K562 (cell line): Measurements from ENCODE around the gene ADM2. TPM values are rescaled to one million over a fixed set of nuclear protein-coding genes. Genes with fewer than 3 reads are reported as not detected.
A peak's percentile ranks its signal among the peaks of the same experiment; 100 is the strongest.

Experiments used
- BRF1 ChIP-seq: IDR thresholded peaks from 3 replicates; pipeline ENCODE4 v1.6.1; 2011; ENCODE audit warnings: borderline replicate concordance, mild to moderate bottlenecking; ENCODE audit not compliant: insufficient read length; ENCODE audit errors: extremely low read depth
- EZH2 ChIP-seq: IDR thresholded peaks from 2 replicates; pipeline ENCODE4 v1.6.1; 2012; ENCODE audit warnings: low read depth, mild to moderate bottlenecking, inconsistent platforms, low read length, borderline replicate concordance
- FOXA1 ChIP-seq: fragments of 450-650 bp; IDR thresholded peaks from 2 replicates; pipeline ENCODE4 v1.6.1; 2016; ENCODE audit warnings: mild to moderate bottlenecking, borderline replicate concordance
- FOXK2 ChIP-seq, 2 experiments: fragments of 450-650 bp; IDR thresholded peaks in 1 of 2; conservative IDR thresholded peaks in 1 of 2; 2 replicates each; pipeline ENCODE4 v1.6.1; 2016; ENCODE audit warnings: low read depth in 2 of 2, mild to moderate bottlenecking in 1 of 2
- KDM5B ChIP-seq: fragments of 200-600 bp; sonication (generic); IDR thresholded peaks from 2 replicates; pipeline ENCODE4 v1.6.1; 2012; ENCODE audit warnings: low read depth, mild to moderate bottlenecking, moderate library complexity, low read length, control low read depth, inconsistent platforms; ENCODE audit not compliant: insufficient replicate concordance
- NBN ChIP-seq: fragments of 450-650 bp; IDR thresholded peaks from 2 replicates; pipeline ENCODE4 v1.6.1; 2016; ENCODE audit warnings: low read depth, mild to moderate bottlenecking
- NCOA6 ChIP-seq: fragments of 450-650 bp; IDR thresholded peaks from 2 replicates; pipeline ENCODE4 v1.6.1; 2017; ENCODE audit warnings: mild to moderate bottlenecking
- NFE2 ChIP-seq: IDR thresholded peaks from 2 replicates; pipeline ENCODE4 v1.6.1; 2014; ENCODE audit warnings: antibody characterized with exemption, low read depth
- PHB2 ChIP-seq: fragments of 450-650 bp; IDR thresholded peaks from 2 replicates; pipeline ENCODE4 v1.6.1; 2017; ENCODE audit warnings: low read depth
- SIX5 ChIP-seq, 2 experiments: IDR thresholded peaks; 2 replicates each; pipeline ENCODE4 v1.6.1; 2011; ENCODE audit warnings: low read length in 2 of 2, borderline replicate concordance in 1 of 2, low read depth in 1 of 2, mild to moderate bottlenecking in 1 of 2, moderate library complexity in 1 of 2; ENCODE audit not compliant: insufficient read depth in 1 of 2
- SREBF1 ChIP-seq: fragments of 150-350 bp; IDR thresholded peaks from 2 replicates; pipeline ENCODE4 v1.6.1; 2014; ENCODE audit warnings: antibody characterized with exemption, low read depth, low read length, borderline replicate concordance
- ZNF3 ChIP-seq: fragments of 250-450 bp; sonication (Bioruptor Pico); IDR thresholded peaks from 2 replicates; pipeline ENCODE4 v1.5.0; 2021; ENCODE audit warnings: mild to moderate bottlenecking, moderate library complexity
- ZNF507 ChIP-seq: conservative IDR thresholded peaks from 2 replicates; pipeline ENCODE4 v1.6.1; 2017; ENCODE audit warnings: missing genetic modification characterization, missing compliant biosample characterization
- polyA plus RNA-seq, 8 experiments: library from polyadenylated mRNA; depleted of rRNA in 4 of 8; stranded (reverse) in 5 of 8; unstranded in 3 of 8; fragments of >200 nt; fragmentation: Nextera tagmentation in 2 of 8; fragmentation: Illumina TruSeq in 1 of 8; extraction: Ambion mirVana in 2 of 8; extraction: Trizol in 1 of 8; gene quantifications; 2 replicates each; pipeline versions ENCODE4 v1.2.1 to v1.2.3, GENCODE V29; 2011 to 2014; ENCODE audit warnings: inconsistent platforms in 1 of 8, missing spikeins in 1 of 8
- total RNA-seq, 7 experiments: library from RNA; depleted of rRNA in 6 of 7; stranded (reverse); fragments of >200 nt in 6 of 7; fragmentation: Illumina TruSeq in 2 of 7; extraction: Trizol in 2 of 7; gene quantifications; 2 replicates each; pipeline versions ENCODE4 v1.2.1 to v1.2.3, GENCODE V29; 2011 to 2021; ENCODE audit warnings: low replicate concordance in 1 of 7
- TF ChIP-seq, protein P1 (sequence below): sonication (generic); formaldehyde crosslinking; IDR thresholded peaks from 2 replicates; pipeline ENCODE4 v1.8.0; 2022; ENCODE audit warnings: mild to moderate bottlenecking, missing genetic modification reagents
- TF ChIP-seq, protein P2 (sequence below): sonication (generic); formaldehyde crosslinking; IDR thresholded peaks from 2 replicates; pipeline ENCODE4 v1.8.1; 2023; ENCODE audit warnings: mild to moderate bottlenecking, missing genetic modification reagents
- TF ChIP-seq, protein P3 (sequence below): IDR thresholded peaks from 2 replicates; pipeline ENCODE4 v1.6.1; 2011; ENCODE audit not compliant: insufficient read length; ENCODE audit errors: extremely low read depth

The ADM2 gene
- total and polyA plus RNA-seq, 9 of the 15 experiments (the other 6 are each of a cell fraction or from before 2014, with no cell fraction given) = 0.11 to 5.1 (median 0.38) TPM

DNA sequence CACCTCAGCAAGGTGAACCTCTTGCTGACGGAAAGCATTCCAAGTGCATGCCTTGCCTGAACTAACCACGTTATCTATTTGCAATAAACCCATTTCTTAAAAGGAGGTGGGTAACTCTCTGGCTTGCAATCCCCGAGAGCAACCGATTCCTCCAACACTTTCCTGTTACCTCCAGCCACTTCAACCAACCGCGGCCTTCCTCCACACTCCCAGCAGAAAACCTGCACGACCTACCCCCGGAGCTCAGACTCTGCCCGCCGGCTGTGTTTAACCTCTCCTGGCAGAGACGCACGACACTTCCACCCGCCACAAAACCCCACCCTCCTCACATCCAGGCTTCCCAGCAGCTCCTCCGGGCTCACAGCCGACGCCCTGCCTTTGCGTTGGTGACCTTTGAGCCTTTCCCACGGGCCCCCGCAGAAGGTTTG, 43.3 kb downstream of the ADM2 start (continued):
- TF ChIP-seq NBN = no peak
- TF ChIP-seq FOXK2 (conservative IDR thresholded peaks at IDR 0.05 in 1 of 2, IDR thresholded peaks at IDR 0.05 in 1 of 2; ENCODE audit: low read depth in 2 of 2) = no peak
- TF ChIP-seq PHB2 = no peak
- TF ChIP-seq NFE2 = no peak
- no peak for TF ChIP-seq ZNF3 (CRISPR knock-in tag)
- TF ChIP-seq KDM5B = peak; percentile 13
- TF ChIP-seq BRF1 = no peak
- TF ChIP-seq SIX5 (IDR thresholded peaks at IDR 0.05; ENCODE audit: borderline replicate concordance in 1 of 2, insufficient read depth in 1 of 2, low read depth in 1 of 2, low read length in 2 of 2) = no peak
- TF ChIP-seq, protein P1, sequence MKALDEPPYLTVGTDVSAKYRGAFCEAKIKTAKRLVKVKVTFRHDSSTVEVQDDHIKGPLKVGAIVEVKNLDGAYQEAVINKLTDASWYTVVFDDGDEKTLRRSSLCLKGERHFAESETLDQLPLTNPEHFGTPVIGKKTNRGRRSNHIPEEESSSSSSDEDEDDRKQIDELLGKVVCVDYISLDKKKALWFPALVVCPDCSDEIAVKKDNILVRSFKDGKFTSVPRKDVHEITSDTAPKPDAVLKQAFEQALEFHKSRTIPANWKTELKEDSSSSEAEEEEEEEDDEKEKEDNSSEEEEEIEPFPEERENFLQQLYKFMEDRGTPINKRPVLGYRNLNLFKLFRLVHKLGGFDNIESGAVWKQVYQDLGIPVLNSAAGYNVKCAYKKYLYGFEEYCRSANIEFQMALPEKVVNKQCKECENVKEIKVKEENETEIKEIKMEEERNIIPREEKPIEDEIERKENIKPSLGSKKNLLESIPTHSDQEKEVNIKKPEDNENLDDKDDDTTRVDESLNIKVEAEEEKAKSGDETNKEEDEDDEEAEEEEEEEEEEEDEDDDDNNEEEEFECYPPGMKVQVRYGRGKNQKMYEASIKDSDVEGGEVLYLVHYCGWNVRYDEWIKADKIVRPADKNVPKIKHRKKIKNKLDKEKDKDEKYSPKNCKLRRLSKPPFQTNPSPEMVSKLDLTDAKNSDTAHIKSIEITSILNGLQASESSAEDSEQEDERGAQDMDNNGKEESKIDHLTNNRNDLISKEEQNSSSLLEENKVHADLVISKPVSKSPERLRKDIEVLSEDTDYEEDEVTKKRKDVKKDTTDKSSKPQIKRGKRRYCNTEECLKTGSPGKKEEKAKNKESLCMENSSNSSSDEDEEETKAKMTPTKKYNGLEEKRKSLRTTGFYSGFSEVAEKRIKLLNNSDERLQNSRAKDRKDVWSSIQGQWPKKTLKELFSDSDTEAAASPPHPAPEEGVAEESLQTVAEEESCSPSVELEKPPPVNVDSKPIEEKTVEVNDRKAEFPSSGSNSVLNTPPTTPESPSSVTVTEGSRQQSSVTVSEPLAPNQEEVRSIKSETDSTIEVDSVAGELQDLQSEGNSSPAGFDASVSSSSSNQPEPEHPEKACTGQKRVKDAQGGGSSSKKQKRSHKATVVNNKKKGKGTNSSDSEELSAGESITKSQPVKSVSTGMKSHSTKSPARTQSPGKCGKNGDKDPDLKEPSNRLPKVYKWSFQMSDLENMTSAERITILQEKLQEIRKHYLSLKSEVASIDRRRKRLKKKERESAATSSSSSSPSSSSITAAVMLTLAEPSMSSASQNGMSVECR (CRISPR knock-in tag) = no peak; the same call in 1 of the 2 replicates
- no peak for TF ChIP-seq FOXA1
- TF ChIP-seq, protein P2, sequence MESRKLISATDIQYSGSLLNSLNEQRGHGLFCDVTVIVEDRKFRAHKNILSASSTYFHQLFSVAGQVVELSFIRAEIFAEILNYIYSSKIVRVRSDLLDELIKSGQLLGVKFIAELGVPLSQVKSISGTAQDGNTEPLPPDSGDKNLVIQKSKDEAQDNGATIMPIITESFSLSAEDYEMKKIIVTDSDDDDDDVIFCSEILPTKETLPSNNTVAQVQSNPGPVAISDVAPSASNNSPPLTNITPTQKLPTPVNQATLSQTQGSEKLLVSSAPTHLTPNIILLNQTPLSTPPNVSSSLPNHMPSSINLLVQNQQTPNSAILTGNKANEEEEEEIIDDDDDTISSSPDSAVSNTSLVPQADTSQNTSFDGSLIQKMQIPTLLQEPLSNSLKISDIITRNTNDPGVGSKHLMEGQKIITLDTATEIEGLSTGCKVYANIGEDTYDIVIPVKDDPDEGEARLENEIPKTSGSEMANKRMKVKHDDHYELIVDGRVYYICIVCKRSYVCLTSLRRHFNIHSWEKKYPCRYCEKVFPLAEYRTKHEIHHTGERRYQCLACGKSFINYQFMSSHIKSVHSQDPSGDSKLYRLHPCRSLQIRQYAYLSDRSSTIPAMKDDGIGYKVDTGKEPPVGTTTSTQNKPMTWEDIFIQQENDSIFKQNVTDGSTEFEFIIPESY (CRISPR knock-in tag) = no peak
- TF ChIP-seq SREBF1 = no peak
- TF ChIP-seq, protein P3, sequence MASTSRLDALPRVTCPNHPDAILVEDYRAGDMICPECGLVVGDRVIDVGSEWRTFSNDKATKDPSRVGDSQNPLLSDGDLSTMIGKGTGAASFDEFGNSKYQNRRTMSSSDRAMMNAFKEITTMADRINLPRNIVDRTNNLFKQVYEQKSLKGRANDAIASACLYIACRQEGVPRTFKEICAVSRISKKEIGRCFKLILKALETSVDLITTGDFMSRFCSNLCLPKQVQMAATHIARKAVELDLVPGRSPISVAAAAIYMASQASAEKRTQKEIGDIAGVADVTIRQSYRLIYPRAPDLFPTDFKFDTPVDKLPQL = no peak
- no peak for TF ChIP-seq NCOA6
- no peak for TF ChIP-seq ZNF507 (tag)
- TF ChIP-seq EZH2 = no peak
